GM19438 (cell line): Measurements from ENCODE around the gene DOCK1.

Experiments
- ATAC-seq: cut with Tn5 transposase; IDR thresholded peaks from one replicate; pipeline ENCODE4 v1.9.1; 2021; ENCODE audit warnings: low read depth; ENCODE audit not compliant: unreplicated experiment

The DOCK1 gene

GRCh38 chr10:127467811-127468210, 562.6 kb downstream of the DOCK1 start:
- no peak for ATAC-seq

DNA sequence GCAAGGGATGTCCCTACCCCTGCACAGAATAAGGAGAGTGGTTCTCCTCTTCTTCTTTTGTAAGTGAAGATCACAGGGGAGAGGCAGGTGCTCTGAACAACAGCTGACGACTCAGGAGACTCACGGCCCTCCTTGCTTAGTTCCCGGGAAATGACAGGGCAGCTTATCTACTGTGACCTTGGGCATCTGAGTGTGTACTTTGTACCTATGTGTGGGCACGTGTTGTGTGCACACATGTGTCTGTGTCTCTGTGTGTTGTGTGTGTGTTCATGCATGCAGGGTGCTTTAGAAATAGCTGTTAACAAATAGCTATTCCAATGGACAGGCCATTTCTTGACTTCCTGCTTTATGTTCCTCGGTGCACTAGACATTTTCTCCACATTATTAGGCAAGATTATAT, 563.4 kb downstream of the DOCK1 start:
- no peak for ATAC-seq

- no peak for ATAC-seq
Measured at GRCh38 chr10:127470911-127471310, 565.7 kb downstream of the DOCK1 start.

GRCh38 chr10:127472976-127473375, 567.7 kb downstream of the DOCK1 start:
- ATAC-seq: no peak

- ATAC-seq: no peak
Measured at GRCh38 chr10:127474501-127474900, 569.3 kb downstream of the DOCK1 start.

DNA sequence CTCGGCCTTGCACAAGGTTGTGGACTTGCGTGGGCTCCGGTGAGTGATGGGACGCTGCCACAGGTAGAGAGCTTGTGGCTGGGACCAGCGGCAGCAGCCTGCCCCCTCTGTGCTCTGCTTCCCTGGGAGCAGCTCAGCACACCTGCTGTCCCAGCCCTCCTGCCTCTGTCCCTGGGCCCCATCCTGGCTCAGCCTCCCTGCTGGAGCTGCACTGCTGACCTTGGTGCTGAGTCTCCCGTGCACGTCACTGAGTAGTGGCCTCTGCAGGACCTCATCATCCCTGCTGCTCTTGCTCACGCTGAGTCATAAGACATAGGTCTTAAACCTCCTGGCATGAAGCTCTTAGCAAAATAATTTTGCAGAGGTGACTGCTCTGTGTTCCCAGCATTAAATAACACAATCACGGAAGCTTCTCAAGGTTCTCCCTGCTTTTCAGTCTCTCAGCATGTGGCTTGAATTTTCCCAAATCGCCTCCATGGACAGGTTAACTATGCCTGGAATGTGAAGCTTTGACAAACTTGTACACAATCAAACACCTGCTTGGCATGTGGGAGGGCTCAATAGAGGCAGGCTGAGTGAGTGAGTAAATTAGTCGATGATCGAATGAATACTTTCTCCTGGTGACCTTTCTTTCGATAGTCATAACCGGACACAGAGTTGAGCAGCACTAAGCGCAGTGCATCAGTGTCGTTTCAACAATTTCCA, 580.1 kb downstream of the DOCK1 start:
- ATAC-seq: no peak

DNA sequence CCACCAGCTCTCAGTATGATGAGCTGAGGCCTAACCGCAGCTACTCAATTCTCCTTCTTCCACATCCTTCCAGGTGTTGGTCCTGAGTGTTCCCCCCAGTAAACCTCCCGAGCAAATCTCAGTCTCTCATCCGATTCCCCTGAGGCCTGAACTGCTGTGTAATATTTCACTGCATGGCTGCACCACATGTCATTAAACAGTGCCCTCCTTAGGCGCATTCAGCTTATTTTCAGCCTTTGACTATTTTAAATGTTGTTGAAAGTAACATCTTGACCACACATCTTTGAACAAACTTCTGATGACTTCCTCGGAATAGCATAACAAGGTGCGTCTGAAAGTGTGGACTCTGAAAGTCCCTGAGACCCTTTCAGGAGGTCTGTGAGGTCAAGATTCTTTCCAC, 581.1 kb downstream of the DOCK1 start:
- ATAC-seq: no peak

DNA sequence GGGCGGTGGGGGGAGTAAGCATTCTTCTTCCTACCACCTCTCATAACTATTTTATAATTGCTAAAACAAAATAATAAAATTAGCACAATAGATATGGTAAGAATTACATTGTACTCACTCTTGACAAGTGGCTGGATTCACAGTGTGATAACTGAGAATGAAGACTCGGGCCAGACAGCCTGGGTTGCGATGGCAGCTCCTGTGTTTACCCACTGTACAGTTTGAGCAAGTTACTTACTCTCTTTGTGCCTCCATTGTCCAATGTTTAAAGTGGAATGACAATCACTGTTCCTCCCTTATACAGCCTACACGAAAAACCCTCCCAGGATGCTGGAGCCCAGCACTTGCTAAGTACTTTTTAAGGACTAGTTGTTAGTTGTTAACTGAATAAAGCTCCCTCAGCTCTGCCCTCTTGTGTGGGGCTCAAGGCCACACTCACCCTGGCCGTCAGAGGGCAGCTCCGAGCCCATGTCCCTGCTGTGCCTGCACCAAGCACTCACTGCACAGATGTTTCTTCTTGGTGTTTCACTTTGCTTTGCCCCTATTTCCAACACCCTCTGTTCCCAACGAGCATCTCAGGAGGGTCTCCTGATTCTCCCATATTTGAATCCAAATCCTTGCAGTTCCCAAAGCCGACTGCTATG, 587.5 kb downstream of the DOCK1 start:
- no peak for ATAC-seq

DNA sequence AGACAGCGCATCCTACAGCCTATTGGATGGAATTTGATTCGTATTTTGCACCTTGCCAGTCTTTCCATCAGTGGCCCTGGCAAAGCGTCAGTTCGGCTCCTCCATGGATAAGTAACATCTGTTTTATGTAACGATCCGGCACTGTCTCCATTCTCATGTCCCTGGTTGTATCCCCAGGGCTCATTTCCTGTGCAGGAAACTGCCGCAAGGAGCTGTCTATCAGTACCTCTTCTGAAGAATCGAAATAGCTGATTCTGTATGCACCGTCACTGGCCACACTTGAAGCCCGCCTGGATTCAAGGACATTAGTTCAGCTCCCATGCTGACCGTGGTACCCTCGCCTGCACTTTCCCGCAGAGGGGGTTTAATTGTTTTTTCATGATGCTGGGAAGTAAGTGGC, 590.8 kb downstream of the DOCK1 start:
- ATAC-seq: no peak

- ATAC-seq: no peak
Measured at GRCh38 chr10:127497685-127498084, 592.5 kb downstream of the DOCK1 start.

DNA sequence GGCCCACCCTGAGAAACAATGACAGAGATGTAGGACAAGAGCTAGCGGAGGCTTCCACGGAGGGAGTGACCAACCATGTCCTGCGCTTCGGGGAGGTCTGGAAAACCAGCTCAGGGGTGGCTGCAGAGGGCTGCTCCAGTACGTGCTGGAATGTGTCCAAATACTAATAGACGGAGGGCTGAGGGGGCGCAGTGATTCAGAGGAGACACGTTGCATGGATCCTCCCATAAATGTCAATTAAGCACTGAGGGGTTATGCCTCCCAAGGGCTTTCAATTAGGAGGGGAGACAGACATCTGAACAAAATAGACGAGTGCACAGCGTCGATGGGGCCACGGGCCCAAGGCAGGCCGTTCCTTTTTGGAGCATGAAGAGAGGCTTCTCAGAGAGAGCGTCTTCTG, 592.9 kb downstream of the DOCK1 start:
- ATAC-seq: no peak

DNA sequence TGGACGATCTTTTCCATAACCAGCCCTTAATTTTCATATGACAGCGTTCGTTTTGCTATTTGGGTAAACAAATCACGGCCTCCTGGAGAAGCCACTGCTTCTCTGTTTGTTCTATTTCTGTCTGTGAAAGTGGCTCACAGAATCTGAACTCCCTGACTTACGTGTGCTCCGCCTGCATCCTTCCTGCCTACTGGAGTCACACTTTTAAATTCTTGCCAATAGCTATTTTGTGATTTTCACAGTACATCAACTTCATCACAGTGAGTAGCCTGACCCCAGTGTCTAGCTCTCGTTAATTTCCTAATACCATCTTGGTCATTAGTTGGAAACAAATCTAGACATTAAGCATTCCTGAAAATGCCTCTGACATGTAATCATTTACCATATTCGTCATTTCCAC, 594.9 kb downstream of the DOCK1 start:
- no peak for ATAC-seq
